HG03520 (cell line): ENCODE results near the gene NOB1.
"Not testable (repeated sequence)": the region's sequence is repeated elsewhere in the genome, so short reads cannot be mapped to it uniquely, and the experiment has no call there.

Experiments used
- ATAC-seq: cut with Tn5 transposase; IDR thresholded peaks from one replicate; pipeline ENCODE4 v1.9.1; 2021; ENCODE audit warnings: mild to moderate bottlenecking, moderate library complexity; ENCODE audit not compliant: unreplicated experiment

Gene NOB1

GRCh38 chr16:69761983-69762813, 7.5 kb upstream of the NOB1 start, which contains the start of gene WWP2:
Gene WWP2 (plus strand): TSS chr16:69762332. CDS start chr16:69787011, 24,679 bp downstream.
- ATAC-seq: peak; percentile 61

GRCh38 chr16:69757375-69757774, 2.6 kb upstream of the NOB1 start:
- not testable (repeated sequence) for ATAC-seq

- no peak for ATAC-seq
Measured at GRCh38 chr16:69756705-69757104, 2.0 kb upstream of the NOB1 start.

GRCh38 chr16:69754143-69754468, 620 bp downstream of the NOB1 start:
- ATAC-seq: no peak

- no peak for ATAC-seq
Measured at GRCh38 chr16:69748694-69749345, 5.9 kb downstream of the NOB1 start.

- no peak for ATAC-seq
Measured at GRCh38 chr16:69747115-69747514, 7.6 kb downstream of the NOB1 start.

- ATAC-seq: no peak
Measured at GRCh38 chr16:69745959-69746358, 8.8 kb downstream of the NOB1 start.

GRCh38 chr16:69745232-69745612, 9.5 kb downstream of the NOB1 start:
- ATAC-seq: no peak

GRCh38 chr16:69744363-69745231, 10.1 kb downstream of the NOB1 start:
- ATAC-seq: no peak

GRCh38 chr16:69741951-69742904, 12.5 kb downstream of the NOB1 start:
- no peak for ATAC-seq

GRCh38 chr16:69741519-69741918, 13.2 kb downstream of the NOB1 start:
- no peak for ATAC-seq

- ATAC-seq: no peak
Measured at GRCh38 chr16:69732101-69732500, 22.6 kb downstream of the NOB1 start.

GRCh38 chr16:69731280-69731679, 23.4 kb downstream of the NOB1 start:
- not testable (repeated sequence) for ATAC-seq

GRCh38 chr16:69729030-69729429, 25.7 kb downstream of the NOB1 start:
- ATAC-seq: not testable (repeated sequence)

- ATAC-seq: no peak
Measured at GRCh38 chr16:69727916-69728270, 26.8 kb downstream of the NOB1 start.

GRCh38 chr16:69726313-69727060, 28.2 kb downstream of the NOB1 start, which contains the start of gene NQO1:
Gene NQO1 (minus strand): TSS chr16:69726560. CDS start chr16:69726439, 121 bp downstream.
- ATAC-seq: peak; percentile 99

GRCh38 chr16:69725480-69726312, 29.0 kb downstream of the NOB1 start:
- ATAC-seq: no peak

- no peak for ATAC-seq
Measured at GRCh38 chr16:69724981-69725479, 29.7 kb downstream of the NOB1 start.
